GM19468 (cell line): ENCODE data around the gene COL16A1.

ENCODE experiments used
- ATAC-seq: cut with Tn5 transposase; IDR thresholded peaks from one replicate; pipeline ENCODE4 v1.9.1; 2021; ENCODE audit warnings: mild to moderate bottlenecking, moderate library complexity, moderate number of reproducible peaks; ENCODE audit not compliant: unreplicated experiment; ENCODE audit errors: extremely low read depth

COL16A1 gene

GRCh38 chr1:31669433-31669785, 34.4 kb downstream of the COL16A1 start:
- ATAC-seq = no peak

- ATAC-seq = no peak
Observed at GRCh38 chr1:31668303-31668883, 35.4 kb downstream of the COL16A1 start.

GRCh38 chr1:31667065-31667785, 36.6 kb downstream of the COL16A1 start:
- no peak for ATAC-seq

- ATAC-seq = no peak
Observed at GRCh38 chr1:31666263-31666963, 37.4 kb downstream of the COL16A1 start.

GRCh38 chr1:31665234-31665878, 38.5 kb downstream of the COL16A1 start:
- no peak for ATAC-seq

GRCh38 chr1:31664528-31664927, 39.3 kb downstream of the COL16A1 start:
- no peak for ATAC-seq

GRCh38 chr1:31663622-31664452, 40.0 kb downstream of the COL16A1 start:
- no peak for ATAC-seq

- ATAC-seq = no peak
Observed at GRCh38 chr1:31662463-31662862, 41.4 kb downstream of the COL16A1 start.

- no peak for ATAC-seq
Observed at GRCh38 chr1:31661856-31662255, 42.0 kb downstream of the COL16A1 start.

GRCh38 chr1:31660871-31661455, 42.9 kb downstream of the COL16A1 start:
- ATAC-seq = no peak

GRCh38 chr1:31659889-31660288, 43.9 kb downstream of the COL16A1 start:
- ATAC-seq = no peak

GRCh38 chr1:31658721-31659120, 45.1 kb downstream of the COL16A1 start:
- ATAC-seq = no peak

- ATAC-seq = no peak
Observed at GRCh38 chr1:31657972-31658510, 45.8 kb downstream of the COL16A1 start.

- no peak for ATAC-seq
Observed at GRCh38 chr1:31657020-31657804, 46.6 kb downstream of the COL16A1 start.

- ATAC-seq = no peak
Observed at GRCh38 chr1:31655756-31656155, 48.1 kb downstream of the COL16A1 start.

- no peak for ATAC-seq
Observed at GRCh38 chr1:31655104-31655503, 48.7 kb downstream of the COL16A1 start.

GRCh38 chr1:31654474-31654776, 49.4 kb downstream of the COL16A1 start:
- no peak for ATAC-seq

GRCh38 chr1:31653717-31654473, 49.9 kb downstream of the COL16A1 start:
- ATAC-seq = no peak
